DMS 273 (cell line): ENCODE results near the gene STRN.
"Not testable (repeated sequence)": the region's sequence is repeated elsewhere in the genome, so short reads cannot be mapped to it uniquely, and the experiment has no call there.

Experiments
- DNase-seq: peaks from one replicate; lab custom pipeline; 2025; ENCODE audit not compliant: unreplicated experiment; lab: John Stamatoyannopoulos, UW

The STRN gene

GRCh38 chr2:36915627-36916026, 50.7 kb downstream of the STRN start:
- no peak for DNase-seq

GRCh38 chr2:36912695-36913094, 53.6 kb downstream of the STRN start:
- no peak for DNase-seq

GRCh38 chr2:36911012-36911411, 55.3 kb downstream of the STRN start:
- DNase-seq = no peak

- no peak for DNase-seq
Measured at GRCh38 chr2:36906277-36906676, 60.1 kb downstream of the STRN start.

- DNase-seq = no peak
Measured at GRCh38 chr2:36904636-36905035, 61.7 kb downstream of the STRN start.

GRCh38 chr2:36902385-36903120, 63.8 kb downstream of the STRN start:
- no peak for DNase-seq

GRCh38 chr2:36892805-36893204, 73.5 kb downstream of the STRN start:
- DNase-seq = no peak

GRCh38 chr2:36889795-36890194, 76.5 kb downstream of the STRN start:
- no peak for DNase-seq

GRCh38 chr2:36887095-36887494, 79.2 kb downstream of the STRN start:
- DNase-seq = not testable (repeated sequence)

GRCh38 chr2:36886664-36887063, 79.7 kb downstream of the STRN start:
- no peak for DNase-seq

- no peak for DNase-seq
Measured at GRCh38 chr2:36885605-36886004, 80.7 kb downstream of the STRN start.

- no peak for DNase-seq
Measured at GRCh38 chr2:36882532-36882931, 83.8 kb downstream of the STRN start.

GRCh38 chr2:36881816-36882215, 84.5 kb downstream of the STRN start:
- DNase-seq = no peak

GRCh38 chr2:36878429-36878828, 87.9 kb downstream of the STRN start:
- no peak for DNase-seq

- no peak for DNase-seq
Measured at GRCh38 chr2:36871068-36871707, 95.1 kb downstream of the STRN start.

- no peak for DNase-seq
Measured at GRCh38 chr2:36869606-36870005, 96.7 kb downstream of the STRN start.

GRCh38 chr2:36861896-36862295, 104.4 kb downstream of the STRN start:
- DNase-seq = no peak

- DNase-seq = no peak
Measured at GRCh38 chr2:36859366-36859792, 107.0 kb downstream of the STRN start.

- DNase-seq = no peak
Measured at GRCh38 chr2:36858551-36859365, 107.6 kb downstream of the STRN start.

GRCh38 chr2:36857713-36858112, 108.6 kb downstream of the STRN start:
- DNase-seq = no peak

- no peak for DNase-seq
Measured at GRCh38 chr2:36855429-36855828, 110.9 kb downstream of the STRN start.

GRCh38 chr2:36854241-36854640, 112.1 kb downstream of the STRN start:
- DNase-seq = no peak
